Left hindlimb (tissue), 1 donor: ENCODE results near the gene DCC.
"Not testable (repeated sequence)": the region's sequence is repeated elsewhere in the genome, so short reads cannot be mapped to it uniquely, and the experiment has no call there.

Experiments
- DNase-seq: peaks from one replicate; pipeline ENCODE4 v3.0.0-alpha.2; 2018

The DCC gene

GRCh38 chr18:52348209-52348608, 8.2 kb downstream of the DCC start:
- no peak for DNase-seq

GRCh38 chr18:52349498-52349897, 9.5 kb downstream of the DCC start:
- DNase-seq = no peak

- no peak for DNase-seq
Observed at GRCh38 chr18:52352920-52353319, 12.9 kb downstream of the DCC start.

GRCh38 chr18:52353589-52353988, 13.6 kb downstream of the DCC start:
- DNase-seq = no peak

GRCh38 chr18:52363861-52364260, 23.9 kb downstream of the DCC start:
- DNase-seq = no peak

GRCh38 chr18:52366851-52367250, 26.9 kb downstream of the DCC start:
- not testable (repeated sequence) for DNase-seq

GRCh38 chr18:52367953-52368742, 28.2 kb downstream of the DCC start:
- no peak for DNase-seq

- DNase-seq = no peak
Observed at GRCh38 chr18:52370841-52371240, 30.8 kb downstream of the DCC start.

GRCh38 chr18:52376104-52376503, 36.1 kb downstream of the DCC start:
- DNase-seq = no peak

- no peak for DNase-seq
Observed at GRCh38 chr18:52377094-52377493, 37.1 kb downstream of the DCC start.

- DNase-seq = no peak
Observed at GRCh38 chr18:52386306-52386705, 46.3 kb downstream of the DCC start.

GRCh38 chr18:52387175-52387574, 47.2 kb downstream of the DCC start:
- DNase-seq = no peak

GRCh38 chr18:52391810-52392559, 52.0 kb downstream of the DCC start:
- DNase-seq = no peak

- DNase-seq = no peak
Observed at GRCh38 chr18:52394602-52395001, 54.6 kb downstream of the DCC start.

GRCh38 chr18:52395146-52395852, 55.3 kb downstream of the DCC start:
- peak; percentile 35 for DNase-seq

- DNase-seq = no peak
Observed at GRCh38 chr18:52401236-52401635, 61.2 kb downstream of the DCC start.

- no peak for DNase-seq
Observed at GRCh38 chr18:52402814-52403213, 62.8 kb downstream of the DCC start.

- no peak for DNase-seq
Observed at GRCh38 chr18:52403291-52404021, 63.5 kb downstream of the DCC start.

- no peak for DNase-seq
Observed at GRCh38 chr18:52408800-52409302, 68.9 kb downstream of the DCC start.

GRCh38 chr18:52409727-52410126, 69.7 kb downstream of the DCC start:
- no peak for DNase-seq

GRCh38 chr18:52415131-52415530, 75.1 kb downstream of the DCC start:
- DNase-seq = no peak

GRCh38 chr18:52422985-52423601, 83.1 kb downstream of the DCC start:
- DNase-seq = no peak
